Measurements from ENCODE around the gene FOXE3.

GRCh38 chr1:47410068-47410455 is 6.0 kb upstream of the FOXE3 start:
- TF ChIP-seq, protein P1, sequence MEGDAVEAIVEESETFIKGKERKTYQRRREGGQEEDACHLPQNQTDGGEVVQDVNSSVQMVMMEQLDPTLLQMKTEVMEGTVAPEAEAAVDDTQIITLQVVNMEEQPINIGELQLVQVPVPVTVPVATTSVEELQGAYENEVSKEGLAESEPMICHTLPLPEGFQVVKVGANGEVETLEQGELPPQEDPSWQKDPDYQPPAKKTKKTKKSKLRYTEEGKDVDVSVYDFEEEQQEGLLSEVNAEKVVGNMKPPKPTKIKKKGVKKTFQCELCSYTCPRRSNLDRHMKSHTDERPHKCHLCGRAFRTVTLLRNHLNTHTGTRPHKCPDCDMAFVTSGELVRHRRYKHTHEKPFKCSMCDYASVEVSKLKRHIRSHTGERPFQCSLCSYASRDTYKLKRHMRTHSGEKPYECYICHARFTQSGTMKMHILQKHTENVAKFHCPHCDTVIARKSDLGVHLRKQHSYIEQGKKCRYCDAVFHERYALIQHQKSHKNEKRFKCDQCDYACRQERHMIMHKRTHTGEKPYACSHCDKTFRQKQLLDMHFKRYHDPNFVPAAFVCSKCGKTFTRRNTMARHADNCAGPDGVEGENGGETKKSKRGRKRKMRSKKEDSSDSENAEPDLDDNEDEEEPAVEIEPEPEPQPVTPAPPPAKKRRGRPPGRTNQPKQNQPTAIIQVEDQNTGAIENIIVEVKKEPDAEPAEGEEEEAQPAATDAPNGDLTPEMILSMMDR (IDR thresholded peaks at IDR 0.05; ENCODE audit: low read length), result no peak
- no peak for TF ChIP-seq EZH2 (optimal IDR thresholded peaks at IDR 0.05; ENCODE audit: low read depth, low read length)
